Measurements from ENCODE around the gene CDCP1.

CDCP1 gene

DNA sequence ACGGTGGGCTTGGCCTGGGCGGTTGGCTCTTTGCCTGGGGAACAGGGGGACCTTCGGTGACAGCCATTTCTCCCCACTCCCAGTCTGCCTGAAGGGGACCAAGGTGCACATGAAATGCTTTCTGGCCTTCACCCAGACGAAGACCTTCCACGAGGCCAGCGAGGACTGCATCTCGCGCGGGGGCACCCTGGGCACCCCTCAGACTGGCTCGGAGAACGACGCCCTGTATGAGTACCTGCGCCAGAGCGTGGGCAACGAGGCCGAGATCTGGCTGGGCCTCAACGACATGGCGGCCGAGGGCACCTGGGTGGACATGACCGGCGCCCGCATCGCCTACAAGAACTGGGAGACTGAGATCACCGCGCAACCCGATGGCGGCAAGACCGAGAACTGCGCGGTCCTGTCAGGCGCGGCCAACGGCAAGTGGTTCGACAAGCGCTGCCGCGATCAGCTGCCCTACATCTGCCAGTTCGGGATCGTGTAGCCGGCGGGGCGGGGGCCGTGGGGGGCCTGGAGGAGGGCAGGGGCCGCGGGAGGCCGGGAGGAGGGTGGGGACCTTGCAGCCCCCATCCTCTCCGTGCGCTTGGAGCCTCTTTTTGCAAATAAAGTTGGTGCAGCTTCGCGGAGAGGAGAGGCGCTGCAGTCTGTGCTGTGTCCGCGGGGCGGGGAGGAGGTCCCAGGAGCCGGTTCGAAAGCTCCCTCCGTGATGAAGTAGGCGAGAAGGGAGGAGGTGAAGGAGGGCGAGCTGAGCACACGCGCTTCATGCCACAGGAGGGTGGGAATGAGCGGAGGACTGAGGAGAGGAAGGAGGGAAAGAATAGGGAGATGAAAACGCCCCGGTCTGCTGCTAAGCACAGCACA lies 110.5 kb downstream of the CDCP1 start:
- no peak for DNase-seq (ENCODE audit: extremely low read depth, low read depth)
- TF ChIP-seq, protein P1, sequence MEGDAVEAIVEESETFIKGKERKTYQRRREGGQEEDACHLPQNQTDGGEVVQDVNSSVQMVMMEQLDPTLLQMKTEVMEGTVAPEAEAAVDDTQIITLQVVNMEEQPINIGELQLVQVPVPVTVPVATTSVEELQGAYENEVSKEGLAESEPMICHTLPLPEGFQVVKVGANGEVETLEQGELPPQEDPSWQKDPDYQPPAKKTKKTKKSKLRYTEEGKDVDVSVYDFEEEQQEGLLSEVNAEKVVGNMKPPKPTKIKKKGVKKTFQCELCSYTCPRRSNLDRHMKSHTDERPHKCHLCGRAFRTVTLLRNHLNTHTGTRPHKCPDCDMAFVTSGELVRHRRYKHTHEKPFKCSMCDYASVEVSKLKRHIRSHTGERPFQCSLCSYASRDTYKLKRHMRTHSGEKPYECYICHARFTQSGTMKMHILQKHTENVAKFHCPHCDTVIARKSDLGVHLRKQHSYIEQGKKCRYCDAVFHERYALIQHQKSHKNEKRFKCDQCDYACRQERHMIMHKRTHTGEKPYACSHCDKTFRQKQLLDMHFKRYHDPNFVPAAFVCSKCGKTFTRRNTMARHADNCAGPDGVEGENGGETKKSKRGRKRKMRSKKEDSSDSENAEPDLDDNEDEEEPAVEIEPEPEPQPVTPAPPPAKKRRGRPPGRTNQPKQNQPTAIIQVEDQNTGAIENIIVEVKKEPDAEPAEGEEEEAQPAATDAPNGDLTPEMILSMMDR (IDR thresholded peaks at IDR 0.05; ENCODE audit: low read depth, low read length) = no peak; the same call in 1 of the 2 replicates

DNA sequence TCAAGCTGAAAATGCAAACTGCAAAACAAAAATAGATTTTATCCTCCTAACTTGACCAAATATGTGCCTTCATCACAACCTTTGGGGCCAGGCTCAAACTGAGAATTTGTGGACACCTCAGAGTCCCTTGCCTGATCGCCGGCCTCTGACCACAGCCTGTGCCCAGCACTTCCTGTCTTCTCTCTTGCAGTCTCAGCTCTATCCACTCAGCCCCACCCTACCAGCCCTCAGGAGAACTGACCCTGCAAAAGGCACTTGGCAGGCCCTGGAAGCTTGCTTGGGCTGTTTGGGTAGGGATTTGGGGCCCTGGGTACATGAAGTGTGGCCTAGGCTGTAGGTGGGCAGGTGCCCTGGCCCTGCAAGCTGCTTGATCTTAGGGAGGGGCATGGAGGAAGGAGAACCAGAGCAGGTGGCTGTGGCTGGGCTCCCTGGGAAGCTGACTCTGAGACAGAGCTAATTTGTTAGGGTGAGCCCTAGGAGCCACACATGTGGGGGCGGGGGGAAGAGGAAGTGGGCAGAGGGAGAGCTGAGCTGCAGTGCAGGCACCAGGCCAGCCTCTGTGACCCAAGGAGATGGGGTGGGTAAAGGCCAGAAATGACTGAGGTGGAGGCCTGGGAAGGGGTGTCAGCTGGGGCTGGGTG lies 111.4 kb downstream of the CDCP1 start:
- TF ChIP-seq, protein P1 (IDR thresholded peaks at IDR 0.05; ENCODE audit: low read depth, low read length) = no peak
- no peak for DNase-seq (ENCODE audit: extremely low read depth, low read depth)

DNA sequence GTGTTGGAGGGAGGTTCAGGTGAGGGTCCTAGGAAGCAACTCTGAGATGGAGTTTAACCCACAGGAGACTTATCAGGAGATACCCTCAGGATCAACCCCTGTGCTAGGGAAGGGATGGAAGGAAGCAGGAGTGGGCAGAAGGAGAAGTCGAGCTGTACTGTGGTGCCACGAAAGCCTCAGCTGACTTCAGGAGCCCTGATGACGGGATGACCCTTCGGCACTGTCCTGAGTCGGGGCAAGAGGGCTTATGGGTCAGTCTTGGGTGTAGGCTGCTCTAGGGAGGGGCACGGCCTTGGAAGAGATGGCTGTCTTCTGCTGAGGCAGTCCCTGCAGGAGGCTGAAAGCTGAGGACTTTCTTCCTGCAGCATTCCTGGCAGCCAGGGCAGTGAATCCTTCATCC lies 112.4 kb downstream of the CDCP1 start:
- no peak for DNase-seq (ENCODE audit: extremely low read depth, low read depth)

More for the DNA sequence above, 112.4 kb downstream of the CDCP1 start:
- TF ChIP-seq, protein P1 (IDR thresholded peaks at IDR 0.05; ENCODE audit: low read depth, low read length) = no peak

Measured in AG09319 (cell line).